Measurements from ENCODE around the gene ZDHHC22. TPM values are rescaled to one million over a fixed set of nuclear protein-coding genes. Genes with fewer than 3 reads are reported as not detected.
A peak's percentile ranks its signal among the peaks of the same experiment; 100 is the strongest.

ZDHHC22 gene
- polyA plus RNA-seq, 3 donors: not detected

DNA sequence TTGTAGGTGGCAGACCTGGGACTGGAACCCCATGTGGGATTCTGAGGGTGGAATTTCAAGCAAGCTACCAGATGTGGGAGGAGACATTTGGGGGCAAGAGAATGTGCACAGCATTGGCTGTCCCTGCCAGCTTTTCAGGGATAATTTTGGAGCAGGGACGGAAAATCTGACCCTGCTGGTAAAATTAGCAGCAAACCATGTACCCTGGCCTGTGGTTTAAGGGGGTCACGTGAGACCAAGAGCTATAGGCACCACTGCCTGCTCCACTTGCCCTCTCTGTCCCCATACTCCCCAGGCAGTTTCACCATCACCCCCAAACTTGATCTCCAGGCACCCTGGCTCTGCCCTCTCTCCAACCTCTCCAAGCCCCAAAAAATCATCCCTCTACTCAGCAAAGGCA, 13.5 kb upstream of the ZDHHC22 start:
- H3K27ac ChIP-seq (ENCODE audit: low read depth in 1 of 2, low read length in 2 of 2): no peak overlapping the region
- Mint-ChIP-seq H3K36me3 (no peaks in the 10 kb centered on the region), H3K9me3 (peaks cover 0 to 3% (median 0%) of the 10 kb centered on the region in 7 donors), H3K4me3 (no peak overlapping the region), H3K27ac (no peak overlapping the region), H3K4me1 (peaks cover 2% of the 10 kb centered on the region), H3K27me3 (ENCODE audit: low read depth in 3 of 3) (peaks cover 19 to 32% (median 28%) of the 10 kb centered on the region in 3 donors)
- no peak overlapping the region for H2AFZ ChIP-seq (ENCODE audit: insufficient read depth, low read depth, low read length, poor library complexity, severe bottlenecking)
- no peaks in the 10 kb centered on the region for H3K9me3 ChIP-seq (replicated peaks in 1 of 2; ENCODE audit: control insufficient read depth in 1 of 2, insufficient read depth in 1 of 2, low read length in 2 of 2)
- intact Hi-C loops (cut with micrococcal nuclease): loop anchor here (2.0 to 10.0 kb wide), 2 partner anchors 156 to 400 kb away; no protein-coding TSS in a partner anchor
- no peaks in the 10 kb centered on the region for H4K20me1 ChIP-seq (ENCODE audit: insufficient read depth, low read length)
- no peaks in the 10 kb centered on the region for H3K36me3 ChIP-seq (replicated peaks in 1 of 2; ENCODE audit: control insufficient read depth in 1 of 2, insufficient read depth in 2 of 2, low read length in 2 of 2)
- H3K27me3 ChIP-seq (ENCODE audit: control insufficient read depth in 2 of 2, insufficient read depth in 2 of 2, low read length in 2 of 2): peaks cover 0 to 15% of the 10 kb centered on the region in 2 donors
- no peak overlapping the region for H3K4me2 ChIP-seq (replicated peaks; ENCODE audit: extremely low read depth, low read length, poor library complexity, severe bottlenecking)
- H3K4me3 ChIP-seq (replicated peaks in 1 of 3; ENCODE audit: low read depth in 2 of 3, low read length in 3 of 3): no peak overlapping the region
- no peaks in the 10 kb centered on the region for H3K79me2 ChIP-seq (ENCODE audit: insufficient read depth, low read length)
- TF ChIP-seq, protein P1, sequence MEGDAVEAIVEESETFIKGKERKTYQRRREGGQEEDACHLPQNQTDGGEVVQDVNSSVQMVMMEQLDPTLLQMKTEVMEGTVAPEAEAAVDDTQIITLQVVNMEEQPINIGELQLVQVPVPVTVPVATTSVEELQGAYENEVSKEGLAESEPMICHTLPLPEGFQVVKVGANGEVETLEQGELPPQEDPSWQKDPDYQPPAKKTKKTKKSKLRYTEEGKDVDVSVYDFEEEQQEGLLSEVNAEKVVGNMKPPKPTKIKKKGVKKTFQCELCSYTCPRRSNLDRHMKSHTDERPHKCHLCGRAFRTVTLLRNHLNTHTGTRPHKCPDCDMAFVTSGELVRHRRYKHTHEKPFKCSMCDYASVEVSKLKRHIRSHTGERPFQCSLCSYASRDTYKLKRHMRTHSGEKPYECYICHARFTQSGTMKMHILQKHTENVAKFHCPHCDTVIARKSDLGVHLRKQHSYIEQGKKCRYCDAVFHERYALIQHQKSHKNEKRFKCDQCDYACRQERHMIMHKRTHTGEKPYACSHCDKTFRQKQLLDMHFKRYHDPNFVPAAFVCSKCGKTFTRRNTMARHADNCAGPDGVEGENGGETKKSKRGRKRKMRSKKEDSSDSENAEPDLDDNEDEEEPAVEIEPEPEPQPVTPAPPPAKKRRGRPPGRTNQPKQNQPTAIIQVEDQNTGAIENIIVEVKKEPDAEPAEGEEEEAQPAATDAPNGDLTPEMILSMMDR (IDR thresholded peaks at IDR 0.05): no peak
- no peak for DNase-seq
- H3K9ac ChIP-seq (ENCODE audit: insufficient read depth, low read length, poor library complexity, severe bottlenecking): no peak overlapping the region
- no peaks in the 10 kb centered on the region for H3K4me1 ChIP-seq (ENCODE audit: control insufficient read depth in 1 of 2, insufficient read depth in 2 of 2, low read length in 2 of 2)
- WGBS (ENCODE audit: insufficient coverage): 83% methylated on average over 2 of the region's 2 CpGs

DNA sequence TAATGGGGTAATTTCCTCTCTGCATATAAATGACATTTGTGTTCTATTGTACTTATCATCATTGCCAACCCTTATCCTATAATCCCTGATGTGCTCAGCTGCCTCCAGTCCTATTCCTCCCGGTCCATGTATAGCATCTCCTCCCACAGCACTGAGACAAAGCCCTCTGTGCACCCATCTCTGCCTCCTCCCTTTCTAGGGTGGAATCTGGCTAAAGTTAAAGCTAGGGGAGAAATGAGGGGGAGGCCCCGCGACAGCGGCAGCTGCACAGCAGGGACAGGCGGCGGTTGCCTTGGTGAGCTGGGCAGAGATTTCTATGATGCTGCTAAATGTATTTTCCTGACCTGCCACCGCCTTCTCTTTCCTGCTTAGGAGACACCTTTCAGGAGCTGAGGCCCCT, 12.8 kb upstream of the ZDHHC22 start:
- no CpG with 5 or more reads among the region's 7 CpGs for WGBS (ENCODE audit: insufficient coverage)
- Mint-ChIP-seq H3K36me3 (no peaks in the 10 kb centered on the region), H3K4me3 (no peak overlapping the region), H3K27ac (peak overlapping the region in 1 of 7 donors; percentile 5), H3K9me3 (peaks cover 0 to 3% (median 0%) of the 10 kb centered on the region in 7 donors), H3K4me1 (peaks cover 2% of the 10 kb centered on the region), H3K27me3 (ENCODE audit: low read depth in 3 of 3) (peaks cover 18 to 30% (median 24%) of the 10 kb centered on the region in 3 donors)
- no peak overlapping the region for H3K4me3 ChIP-seq (replicated peaks in 1 of 3; ENCODE audit: low read depth in 2 of 3, low read length in 3 of 3)
- no peaks in the 10 kb centered on the region for H3K36me3 ChIP-seq (replicated peaks in 1 of 2; ENCODE audit: control insufficient read depth in 1 of 2, insufficient read depth in 2 of 2, low read length in 2 of 2)
- H2AFZ ChIP-seq (ENCODE audit: insufficient read depth, low read depth, low read length, poor library complexity, severe bottlenecking): no peak overlapping the region
- H3K4me1 ChIP-seq (ENCODE audit: control insufficient read depth in 1 of 2, insufficient read depth in 2 of 2, low read length in 2 of 2): no peaks in the 10 kb centered on the region
- H3K79me2 ChIP-seq (ENCODE audit: insufficient read depth, low read length): no peaks in the 10 kb centered on the region
- intact Hi-C loops (cut with micrococcal nuclease): loop anchor here (2.0 to 10.0 kb wide), 3 partner anchors 156 to 400 kb away; no protein-coding TSS in a partner anchor
- H3K27ac ChIP-seq (ENCODE audit: low read depth in 1 of 2, low read length in 2 of 2): no peak overlapping the region
- H3K27me3 ChIP-seq (ENCODE audit: control insufficient read depth in 2 of 2, insufficient read depth in 2 of 2, low read length in 2 of 2): peaks cover 0 to 15% of the 10 kb centered on the region in 2 donors
- no peak overlapping the region for H3K4me2 ChIP-seq (replicated peaks; ENCODE audit: extremely low read depth, low read length, poor library complexity, severe bottlenecking)
- DNase-seq: no peak
- H3K9ac ChIP-seq (ENCODE audit: insufficient read depth, low read length, poor library complexity, severe bottlenecking): no peak overlapping the region
- TF ChIP-seq, protein P1 (IDR thresholded peaks at IDR 0.05): no peak
- H4K20me1 ChIP-seq (ENCODE audit: insufficient read depth, low read length): no peaks in the 10 kb centered on the region
- H3K9me3 ChIP-seq (replicated peaks in 1 of 2; ENCODE audit: control insufficient read depth in 1 of 2, insufficient read depth in 1 of 2, low read length in 2 of 2): no peaks in the 10 kb centered on the region

All from CD14-positive monocyte (primary cell).